22Rv1 (cell line): ENCODE results near the gene ZNF296.

Experiments used
- CTCF ChIP-seq: fragments of 450-650 bp; IDR thresholded peaks from 2 replicates; pipeline ENCODE4 v1.5.1; 2017; ENCODE audit warnings: mild to moderate bottlenecking
- ZFX ChIP-seq: fragments of 450-650 bp; IDR thresholded peaks from 2 replicates; pipeline ENCODE4 v1.6.1; 2017; ENCODE audit warnings: antibody characterized with exemption, borderline replicate concordance

- TF ChIP-seq CTCF (no peak), ZFX (no peak)
Measured at GRCh38 chr19:45098521-45099466, 22.5 kb upstream of the ZNF296 start.
